HG02973 (cell line): ENCODE data around the gene GCH1.

ENCODE experiments used
- ATAC-seq: cut with Tn5 transposase; IDR thresholded peaks from one replicate; pipeline ENCODE4 v1.9.1; 2021; ENCODE audit warnings: moderate library complexity; ENCODE audit not compliant: unreplicated experiment

GCH1 gene

GRCh38 chr14:54829486-54830224, 73.0 kb downstream of the GCH1 start:
- no peak for ATAC-seq

GRCh38 chr14:54828037-54828436, 74.6 kb downstream of the GCH1 start:
- ATAC-seq, result no peak

- no peak for ATAC-seq
These were observed 78.7 kb downstream of the GCH1 start for GRCh38 chr14:54823757-54824549.

- ATAC-seq, result no peak
These were observed 79.9 kb downstream of the GCH1 start for GRCh38 chr14:54822685-54823084.

DNA sequence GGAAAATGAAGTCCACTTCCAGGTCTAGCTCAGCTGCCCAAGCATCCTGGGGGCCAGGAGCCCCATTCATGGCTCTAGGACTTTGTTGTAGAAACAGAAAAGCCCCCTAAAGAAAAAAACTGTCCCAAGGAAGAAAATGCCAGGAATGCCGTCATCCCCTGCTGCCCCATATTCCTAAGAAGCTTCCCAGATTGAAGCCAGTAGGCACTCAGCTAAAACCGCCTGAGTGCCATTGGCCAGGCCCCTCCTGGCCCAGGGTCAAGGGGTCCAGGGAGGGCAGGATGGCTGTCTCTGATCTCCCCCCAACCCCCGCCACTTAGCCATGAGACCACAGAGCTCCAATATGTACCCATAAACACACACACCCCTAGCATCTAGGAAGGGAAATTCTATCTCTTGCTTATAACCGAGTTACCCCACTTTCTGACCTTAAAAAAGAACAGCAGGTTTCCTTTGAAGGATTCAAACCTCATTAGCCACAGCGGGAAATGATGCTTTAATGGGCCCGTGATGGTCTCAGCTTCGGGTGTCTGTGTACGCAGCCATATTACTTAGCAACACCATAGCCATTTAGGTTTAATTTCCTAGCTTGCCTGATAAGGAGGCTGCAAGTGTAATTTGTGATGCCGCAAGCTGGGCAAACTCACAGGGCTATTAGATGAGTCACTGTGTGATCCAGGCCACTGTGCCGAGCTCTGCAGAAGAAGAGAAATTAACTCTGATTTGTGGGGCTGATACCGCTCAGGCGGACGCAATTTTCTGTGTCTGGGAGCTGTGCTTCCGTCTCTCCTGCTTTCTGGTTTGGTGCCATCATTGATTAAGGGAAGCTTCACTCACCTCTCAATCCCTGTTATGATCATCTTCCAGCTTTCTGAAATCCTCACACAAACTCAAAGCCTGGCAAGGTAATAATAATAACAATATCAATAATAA, 84.2 kb downstream of the GCH1 start:
- ATAC-seq, result no peak

- no peak for ATAC-seq
These were observed 85.1 kb downstream of the GCH1 start for GRCh38 chr14:54817506-54817905.

- no peak for ATAC-seq
These were observed 86.2 kb downstream of the GCH1 start for GRCh38 chr14:54816450-54816849.

- no peak for ATAC-seq
These were observed 87.1 kb downstream of the GCH1 start for GRCh38 chr14:54815515-54815914.

DNA sequence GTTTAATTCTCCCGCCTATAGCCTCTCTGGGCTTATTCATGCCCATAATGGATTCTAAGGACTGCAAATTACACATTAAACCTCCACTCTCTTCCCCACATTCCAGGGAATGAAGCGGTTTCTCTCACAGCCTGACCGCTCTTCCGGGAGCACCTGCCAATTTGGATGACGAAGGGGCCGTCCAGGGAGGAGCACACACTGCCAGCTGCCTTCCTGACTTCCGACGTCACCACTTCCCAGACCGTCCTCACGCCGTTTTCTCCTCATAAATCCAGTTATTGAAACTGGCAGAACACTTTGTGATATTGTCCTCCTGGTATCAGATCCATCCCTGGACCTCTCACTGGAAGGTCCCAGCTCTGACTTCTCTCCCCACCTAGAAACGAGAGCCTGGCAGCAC, 87.6 kb downstream of the GCH1 start:
- ATAC-seq, result no peak

- no peak for ATAC-seq
These were observed 88.5 kb downstream of the GCH1 start for GRCh38 chr14:54814076-54814475.

DNA sequence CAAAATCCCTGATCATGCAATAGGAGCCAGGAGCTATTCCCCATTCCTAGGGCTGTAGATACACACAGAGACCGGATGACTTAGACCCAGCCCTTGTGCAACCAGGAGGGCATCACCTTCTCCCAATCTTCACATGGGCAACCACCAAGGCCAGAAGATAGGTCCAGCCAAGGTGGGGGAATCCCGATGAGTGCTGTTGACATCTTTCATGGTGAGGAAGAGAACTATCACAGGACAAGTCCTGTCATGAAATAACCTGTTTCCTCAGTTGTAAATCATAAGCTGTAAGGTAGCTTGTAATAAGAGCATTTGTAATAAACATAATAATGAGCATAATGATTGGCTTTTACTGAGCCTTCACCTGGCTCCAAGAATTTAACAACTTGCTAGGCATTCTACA, 89.5 kb downstream of the GCH1 start:
- no peak for ATAC-seq

DNA sequence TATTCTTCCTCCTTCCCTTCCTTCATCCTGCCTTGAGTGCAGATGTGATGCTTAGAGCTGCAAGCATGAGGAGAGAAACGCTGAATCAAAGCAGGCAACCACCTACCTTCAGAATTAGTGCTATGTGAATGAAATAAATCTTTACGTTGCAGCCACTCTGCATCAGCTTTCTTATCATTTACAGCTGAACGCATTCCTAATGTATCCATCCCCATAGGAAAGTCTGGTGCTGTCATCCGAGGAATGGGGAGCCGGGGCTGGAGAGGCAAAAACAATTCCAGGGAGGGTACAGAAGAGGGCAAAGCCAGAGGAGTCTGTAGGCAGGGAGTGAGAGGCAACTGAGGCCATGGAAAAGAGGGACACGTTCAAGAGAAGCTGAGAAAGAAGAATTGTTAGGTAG, 90.0 kb downstream of the GCH1 start:
- ATAC-seq, result no peak

GRCh38 chr14:54809767-54810166, 92.9 kb downstream of the GCH1 start:
- no peak for ATAC-seq

- no peak for ATAC-seq
These were observed 94.1 kb downstream of the GCH1 start for GRCh38 chr14:54808326-54809161.

GRCh38 chr14:54807881-54808280, 94.7 kb downstream of the GCH1 start:
- no peak for ATAC-seq

GRCh38 chr14:54807428-54807827, 95.2 kb downstream of the GCH1 start:
- no peak for ATAC-seq

DNA sequence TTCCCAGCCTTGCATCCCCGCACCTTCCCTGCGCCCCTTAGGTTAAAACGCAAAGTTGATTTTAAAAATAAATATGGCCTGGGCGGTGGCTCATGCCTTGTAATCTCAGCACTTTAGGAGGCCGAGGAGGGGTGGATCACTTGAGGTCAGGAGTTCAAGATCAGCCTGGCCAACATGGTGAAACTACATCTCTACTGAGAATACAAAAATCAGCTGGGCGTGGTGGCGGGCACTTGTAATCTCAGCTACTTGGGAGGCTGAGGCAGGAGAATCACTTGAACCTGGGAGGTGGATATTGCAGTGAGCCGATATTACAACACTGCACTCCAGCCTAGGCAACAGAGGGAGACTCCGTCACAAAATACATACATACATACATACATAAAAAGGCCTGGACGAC, 96.0 kb downstream of the GCH1 start:
- no peak for ATAC-seq

- ATAC-seq, result peak; percentile 58
These were observed 96.9 kb downstream of the GCH1 start for GRCh38 chr14:54805445-54806322.

DNA sequence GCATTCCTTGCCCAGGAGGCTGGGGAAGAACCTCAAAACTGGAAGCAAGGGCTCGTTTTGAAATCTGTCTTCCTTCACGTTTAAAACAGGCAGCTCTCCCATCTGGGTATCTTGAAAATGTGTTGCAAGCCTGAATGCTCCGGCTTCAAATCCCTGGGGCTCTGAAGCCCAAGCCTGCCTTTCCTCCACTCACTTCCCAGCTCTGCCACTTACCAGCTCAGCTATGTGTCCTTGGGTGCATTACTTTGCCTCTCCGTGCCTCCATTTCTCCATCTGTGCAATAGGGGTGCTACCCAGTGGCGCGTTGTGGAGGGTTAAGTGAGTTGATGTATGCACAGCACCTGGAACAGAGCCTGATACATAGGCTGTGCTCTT, 97.6 kb downstream of the GCH1 start:
- no peak for ATAC-seq
